ENCODE data around the gene PHKG2.

DNA sequence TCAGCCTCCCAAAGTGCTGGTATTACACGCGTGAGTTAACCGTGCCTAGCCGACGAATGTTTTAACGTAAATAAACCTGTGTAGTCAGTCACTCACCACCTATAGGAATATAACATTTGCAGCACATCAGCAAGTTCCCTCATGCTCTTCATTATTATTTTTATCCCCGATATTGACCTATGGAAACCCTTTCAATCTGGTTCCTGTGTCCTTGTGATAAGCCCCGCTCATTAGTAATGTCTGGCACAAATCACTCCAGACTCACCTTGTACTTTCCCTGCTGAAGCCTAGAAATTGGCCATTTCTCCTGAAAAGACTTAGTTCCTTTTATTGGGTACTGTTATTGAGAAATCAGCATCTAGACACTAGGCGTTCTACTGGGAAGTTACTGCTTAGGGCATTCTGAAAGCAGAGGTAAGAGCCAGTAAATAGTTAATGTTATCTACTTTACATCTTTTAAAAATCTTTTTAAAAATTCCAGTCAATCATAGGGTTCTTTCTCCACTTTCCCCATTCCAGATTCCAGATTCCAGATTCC lies 1.5 kb upstream of the PHKG2 start:
- TF ChIP-seq, protein P1, sequence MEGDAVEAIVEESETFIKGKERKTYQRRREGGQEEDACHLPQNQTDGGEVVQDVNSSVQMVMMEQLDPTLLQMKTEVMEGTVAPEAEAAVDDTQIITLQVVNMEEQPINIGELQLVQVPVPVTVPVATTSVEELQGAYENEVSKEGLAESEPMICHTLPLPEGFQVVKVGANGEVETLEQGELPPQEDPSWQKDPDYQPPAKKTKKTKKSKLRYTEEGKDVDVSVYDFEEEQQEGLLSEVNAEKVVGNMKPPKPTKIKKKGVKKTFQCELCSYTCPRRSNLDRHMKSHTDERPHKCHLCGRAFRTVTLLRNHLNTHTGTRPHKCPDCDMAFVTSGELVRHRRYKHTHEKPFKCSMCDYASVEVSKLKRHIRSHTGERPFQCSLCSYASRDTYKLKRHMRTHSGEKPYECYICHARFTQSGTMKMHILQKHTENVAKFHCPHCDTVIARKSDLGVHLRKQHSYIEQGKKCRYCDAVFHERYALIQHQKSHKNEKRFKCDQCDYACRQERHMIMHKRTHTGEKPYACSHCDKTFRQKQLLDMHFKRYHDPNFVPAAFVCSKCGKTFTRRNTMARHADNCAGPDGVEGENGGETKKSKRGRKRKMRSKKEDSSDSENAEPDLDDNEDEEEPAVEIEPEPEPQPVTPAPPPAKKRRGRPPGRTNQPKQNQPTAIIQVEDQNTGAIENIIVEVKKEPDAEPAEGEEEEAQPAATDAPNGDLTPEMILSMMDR (IDR thresholded peaks at IDR 0.05) = no peak
- TF ChIP-seq POLR2A (IDR thresholded peaks at IDR 0.05) = no peak
